ENCODE results near the gene ALS2. TPM values are rescaled to one million over a fixed set of nuclear protein-coding genes. Genes with fewer than 3 reads are reported as not detected.
"Not testable (repeated sequence)": the region's sequence is repeated elsewhere in the genome, so short reads cannot be mapped to it uniquely, and the experiment has no call there.

Gene ALS2
- total RNA-seq, 4 donors from 2014 or later: 11.6 to 24.9 (median 19.1) TPM

GRCh38 chr2:201675454-201675853, 105.3 kb downstream of the ALS2 start:
- Histone ChIP-seq H3K4me3 (no peak overlapping the region), H3K36me3 (no peaks in the 10 kb centered on the region), H3K4me1 (no peaks in the 10 kb centered on the region), H3K27me3 (no peaks in the 10 kb centered on the region), H3K27ac (no peak overlapping the region), H3K9me3 (no peaks in the 10 kb centered on the region)
- TF ChIP-seq POLR2AphosphoS5 (IDR thresholded peaks at IDR 0.05): no peak
- TF ChIP-seq POLR2A (IDR thresholded peaks at IDR 0.05): no peak
- TF ChIP-seq EP300 (IDR thresholded peaks at IDR 0.05): no peak
- no peak for TF ChIP-seq CTCF (IDR thresholded peaks at IDR 0.05)
- no peak for DNase-seq (ENCODE audit: low spot score in 2 of 2)
- 78% methylated on average over 4 of the region's 4 CpGs for WGBS

GRCh38 chr2:201674794-201675193, 105.9 kb downstream of the ALS2 start:
- no peak overlapping the region for H3K4me3 ChIP-seq
- no peaks in the 10 kb centered on the region for H3K4me1 ChIP-seq
- no peaks in the 10 kb centered on the region for H3K9me3 ChIP-seq
- no peaks in the 10 kb centered on the region for H3K36me3 ChIP-seq
- no peak overlapping the region for H3K27ac ChIP-seq
- no peak for DNase-seq (ENCODE audit: low spot score in 2 of 2)
- WGBS: 84% methylated on average over 3 of the region's 3 CpGs
- no peaks in the 10 kb centered on the region for H3K27me3 ChIP-seq
- TF ChIP-seq CTCF (IDR thresholded peaks at IDR 0.05) (no peak), POLR2AphosphoS5 (IDR thresholded peaks at IDR 0.05) (no peak), POLR2A (IDR thresholded peaks at IDR 0.05) (no peak), EP300 (IDR thresholded peaks at IDR 0.05) (no peak)

GRCh38 chr2:201674298-201674697, 106.4 kb downstream of the ALS2 start:
- 78% methylated on average over 3 of the region's 3 CpGs for WGBS
- Histone ChIP-seq H3K27me3 (no peaks in the 10 kb centered on the region), H3K4me3 (no peak overlapping the region), H3K4me1 (no peaks in the 10 kb centered on the region), H3K9me3 (no peaks in the 10 kb centered on the region), H3K36me3 (no peaks in the 10 kb centered on the region), H3K27ac (no peak overlapping the region)
- DNase-seq (ENCODE audit: low spot score in 2 of 2): no peak
- TF ChIP-seq EP300 (IDR thresholded peaks at IDR 0.05) (no peak), POLR2A (IDR thresholded peaks at IDR 0.05) (no peak), POLR2AphosphoS5 (IDR thresholded peaks at IDR 0.05) (no peak), CTCF (IDR thresholded peaks at IDR 0.05) (no peak)

GRCh38 chr2:201673546-201673945, 107.2 kb downstream of the ALS2 start:
- no peak for DNase-seq (ENCODE audit: low spot score in 2 of 2)
- H3K4me1 ChIP-seq: no peaks in the 10 kb centered on the region
- no peak overlapping the region for H3K4me3 ChIP-seq
- no peaks in the 10 kb centered on the region for H3K36me3 ChIP-seq
- H3K27ac ChIP-seq: no peak overlapping the region
- 59% methylated on average over 2 of the region's 2 CpGs for WGBS
- H3K9me3 ChIP-seq: no peaks in the 10 kb centered on the region
- TF ChIP-seq EP300 (IDR thresholded peaks at IDR 0.05) (no peak), POLR2A (IDR thresholded peaks at IDR 0.05) (no peak), POLR2AphosphoS5 (IDR thresholded peaks at IDR 0.05) (no peak), CTCF (IDR thresholded peaks at IDR 0.05) (no peak)
- no peaks in the 10 kb centered on the region for H3K27me3 ChIP-seq

GRCh38 chr2:201671205-201671604, 109.5 kb downstream of the ALS2 start:
- H3K36me3 ChIP-seq; DNase-seq (ENCODE audit: low spot score in 2 of 2); H3K27me3 ChIP-seq; H3K9me3 ChIP-seq; H3K4me3 ChIP-seq; H3K4me1 ChIP-seq; H3K27ac ChIP-seq: not testable (repeated sequence)
- WGBS: 53% methylated on average over 4 of the region's 4 CpGs

- Histone ChIP-seq H3K27ac (no peak overlapping the region), H3K4me1 (no peaks in the 10 kb centered on the region), H3K9me3 (no peaks in the 10 kb centered on the region), H3K4me3 (no peak overlapping the region), H3K36me3 (no peaks in the 10 kb centered on the region), H3K27me3 (no peaks in the 10 kb centered on the region)
- TF ChIP-seq CTCF (IDR thresholded peaks at IDR 0.05) (no peak), POLR2A (IDR thresholded peaks at IDR 0.05) (no peak), EP300 (IDR thresholded peaks at IDR 0.05) (no peak)
- WGBS: 97% methylated on average over 1 of the region's 1 CpG
- no peak for DNase-seq (ENCODE audit: low spot score in 2 of 2)
These were observed 110.9 kb downstream of the ALS2 start for GRCh38 chr2:201669865-201670264.

Measured in suprapubic skin (tissue), 4 donors.